Thyroid gland (tissue), 4 donors: ENCODE data around the gene TRIB2. TPM values are rescaled to one million over a fixed set of nuclear protein-coding genes. Genes with fewer than 3 reads are reported as not detected.

Experiments used
- DNase-seq, 2 donors: peaks; one replicate each; pipeline ENCODE4 v3.0.0-alpha.2; 2019
- H3K27ac ChIP-seq, 3 donors: fragments of 200-600 bp; sonication (generic); 1 replicate in 2 of 3; 2 replicates in 1 of 3; pipeline ENCODE4 v1.5.1; 2016 to 2019; ENCODE audit warnings: mild to moderate bottlenecking in 1 of 3, moderate library complexity in 1 of 3
- H3K27me3 ChIP-seq: fragments of 200-600 bp; sonication (generic); one replicate; pipeline ENCODE4 v1.5.1; 2019
- H3K36me3 ChIP-seq, 2 donors: fragments of 200-600 bp; sonication (generic); one replicate each; pipeline ENCODE4 v1.5.1; 2016 to 2019
- H3K4me1 ChIP-seq, 2 donors: fragments of 200-600 bp; sonication (generic); one replicate each; pipeline ENCODE4 v1.5.1; 2017 to 2019
- H3K4me3 ChIP-seq, 3 donors: fragments of 200-600 bp; sonication (generic); replicated peaks in 1 of 3; 1 replicate in 2 of 3; 2 replicates in 1 of 3; pipeline ENCODE4 v1.5.1; 2016; ENCODE audit warnings: mild to moderate bottlenecking in 1 of 3
- H3K9me3 ChIP-seq: fragments of 200-600 bp; sonication (generic); one replicate; pipeline ENCODE4 v1.5.1; 2017
- POLR2A ChIP-seq, 2 donors: fragments of 450-650 bp; IDR thresholded peaks; one replicate each; pipeline ENCODE4 v1.6.1; 2017; ENCODE audit warnings: antibody characterized with exemption in 2 of 2, mild to moderate bottlenecking in 2 of 2, moderate library complexity in 1 of 2
- WGBS, 2 donors: methylation state at CpG; one replicate each; pipeline ENCODE4 v1.1.5; 2017; 5-methylcytosine and 5-hydroxymethylcytosine counted together
- intact Hi-C: fragments of 100-400 bp; cut with DNase I; formaldehyde crosslinking; loops from one replicate; pipeline ENCODE4 v1.15.1; 2023
- total RNA-seq, 4 donors: library from RNA; depleted of rRNA; stranded (reverse); fragments of >200 nt; gene quantifications; one replicate each; pipeline ENCODE4 v1.2.3, GENCODE V29; 2016
- TF ChIP-seq, protein P1 (sequence below), 6 experiments: fragments of 200-600 bp in 3 of 6; fragments of 450-650 bp in 3 of 6; sonication (generic) in 3 of 6; IDR thresholded peaks; one replicate each; pipeline ENCODE4 v1.5.1; 2016 to 2019; ENCODE audit warnings: antibody characterized with exemption in 6 of 6, mild to moderate bottlenecking in 2 of 6, inconsistent platforms in 1 of 6, moderate library complexity in 1 of 6

TRIB2 gene
- total RNA-seq, 4 donors from 2014 or later, result 30.8 to 59.8 (median 37.1) TPM

- TF ChIP-seq, protein P1, sequence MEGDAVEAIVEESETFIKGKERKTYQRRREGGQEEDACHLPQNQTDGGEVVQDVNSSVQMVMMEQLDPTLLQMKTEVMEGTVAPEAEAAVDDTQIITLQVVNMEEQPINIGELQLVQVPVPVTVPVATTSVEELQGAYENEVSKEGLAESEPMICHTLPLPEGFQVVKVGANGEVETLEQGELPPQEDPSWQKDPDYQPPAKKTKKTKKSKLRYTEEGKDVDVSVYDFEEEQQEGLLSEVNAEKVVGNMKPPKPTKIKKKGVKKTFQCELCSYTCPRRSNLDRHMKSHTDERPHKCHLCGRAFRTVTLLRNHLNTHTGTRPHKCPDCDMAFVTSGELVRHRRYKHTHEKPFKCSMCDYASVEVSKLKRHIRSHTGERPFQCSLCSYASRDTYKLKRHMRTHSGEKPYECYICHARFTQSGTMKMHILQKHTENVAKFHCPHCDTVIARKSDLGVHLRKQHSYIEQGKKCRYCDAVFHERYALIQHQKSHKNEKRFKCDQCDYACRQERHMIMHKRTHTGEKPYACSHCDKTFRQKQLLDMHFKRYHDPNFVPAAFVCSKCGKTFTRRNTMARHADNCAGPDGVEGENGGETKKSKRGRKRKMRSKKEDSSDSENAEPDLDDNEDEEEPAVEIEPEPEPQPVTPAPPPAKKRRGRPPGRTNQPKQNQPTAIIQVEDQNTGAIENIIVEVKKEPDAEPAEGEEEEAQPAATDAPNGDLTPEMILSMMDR (IDR thresholded peaks at IDR 0.05), result no peak
- TF ChIP-seq POLR2A (IDR thresholded peaks at IDR 0.05), result no peak
- DNase-seq, result no peak
- H3K4me3 ChIP-seq, result no peak overlapping the region
- no peaks in the 10 kb centered on the region for H3K4me1 ChIP-seq
- H3K9me3 ChIP-seq, result no peaks in the 10 kb centered on the region
- H3K36me3 ChIP-seq, result no peaks in the 10 kb centered on the region
- no peak overlapping the region for H3K27ac ChIP-seq
- H3K27me3 ChIP-seq, result no peaks in the 10 kb centered on the region
- intact Hi-C loops, result no loop called here
- 70 to 76% methylated on average over 5 of the region's 5 CpGs for whole genome bisulfite sequencing, 2 donors
Measured at GRCh38 chr2:12754643-12755042, 37.9 kb downstream of the TRIB2 start.

GRCh38 chr2:12755384-12755783 lies 38.6 kb downstream of the TRIB2 start:
- no peaks in the 10 kb centered on the region for H3K27me3 ChIP-seq
- H3K27ac ChIP-seq, result no peak overlapping the region
- no peaks in the 10 kb centered on the region for H3K4me1 ChIP-seq
- DNase-seq, result no peak
- TF ChIP-seq, protein P1 (IDR thresholded peaks at IDR 0.05), result no peak
- TF ChIP-seq POLR2A (IDR thresholded peaks at IDR 0.05), result no peak
- WGBS, 2 donors, result 64 to 84% methylated on average over 3 of the region's 3 CpGs
- no peaks in the 10 kb centered on the region for H3K9me3 ChIP-seq
- intact Hi-C loops, result no loop called here
- no peak overlapping the region for H3K4me3 ChIP-seq
- no peaks in the 10 kb centered on the region for H3K36me3 ChIP-seq

- Histone ChIP-seq H3K27ac (no peak overlapping the region), H3K4me1 (no peaks in the 10 kb centered on the region), H3K9me3 (no peaks in the 10 kb centered on the region), H3K4me3 (no peak overlapping the region), H3K36me3 (no peaks in the 10 kb centered on the region), H3K27me3 (no peaks in the 10 kb centered on the region)
- DNase-seq, result no peak
- TF ChIP-seq, protein P1 (IDR thresholded peaks at IDR 0.05), result no peak
- 50 to 58% methylated on average over 4 of the region's 4 CpGs for WGBS, 2 donors
- intact Hi-C loops, result no loop called here
Measured at GRCh38 chr2:12759248-12759647, 42.5 kb downstream of the TRIB2 start.

GRCh38 chr2:12761104-12761503 lies 44.4 kb downstream of the TRIB2 start:
- 67 to 68% methylated on average over 6 of the region's 6 CpGs for WGBS, 2 donors
- Histone ChIP-seq H3K36me3 (no peaks in the 10 kb centered on the region), H3K4me3 (no peak overlapping the region), H3K9me3 (no peaks in the 10 kb centered on the region), H3K27me3 (no peaks in the 10 kb centered on the region), H3K4me1 (no peaks in the 10 kb centered on the region), H3K27ac (no peak overlapping the region)
- TF ChIP-seq POLR2A (IDR thresholded peaks at IDR 0.05), result no peak
- TF ChIP-seq, protein P1 (IDR thresholded peaks at IDR 0.05), result no peak
- intact Hi-C loops, result no loop called here
- DNase-seq, result no peak

DNA sequence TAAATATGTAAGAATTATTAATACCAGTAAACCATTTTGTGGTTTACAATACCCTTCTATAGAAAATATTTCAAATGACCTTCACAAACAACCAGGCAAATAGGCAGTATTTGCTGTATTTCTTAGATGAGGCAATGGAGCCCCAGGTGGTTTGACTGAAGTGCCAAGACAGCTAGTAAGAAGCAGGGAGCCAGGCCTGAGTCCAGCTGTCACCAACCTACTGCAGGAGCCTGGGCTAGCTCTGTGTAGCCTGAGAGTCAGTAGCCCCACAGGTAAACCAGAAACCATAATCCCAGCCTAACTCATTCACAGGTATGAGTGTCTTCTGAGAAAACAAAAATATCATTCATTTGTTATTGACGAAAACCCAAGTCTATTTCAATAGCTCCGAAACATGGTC lies 45.6 kb downstream of the TRIB2 start:
- no peaks in the 10 kb centered on the region for H3K27me3 ChIP-seq
- H3K9me3 ChIP-seq, result no peaks in the 10 kb centered on the region
- no peaks in the 10 kb centered on the region for H3K36me3 ChIP-seq
- H3K4me3 ChIP-seq, result no peak overlapping the region
- TF ChIP-seq, protein P1 (IDR thresholded peaks at IDR 0.05), result no peak
- no peak overlapping the region for H3K27ac ChIP-seq
- 89 to 98% methylated on average over 2 of the region's 2 CpGs for WGBS, 2 donors
- intact Hi-C loops, result no loop called here
- DNase-seq, result no peak
- H3K4me1 ChIP-seq, result no peaks in the 10 kb centered on the region
